Measurements from ENCODE around the gene SLC6A19. TPM values are rescaled to one million over a fixed set of nuclear protein-coding genes. Genes with fewer than 3 reads are reported as not detected.

Gene SLC6A19
- total and polyA plus RNA-seq, 2 donors (not counting 1 experiment from before 2014, with no cell fraction given): not detected

DNA sequence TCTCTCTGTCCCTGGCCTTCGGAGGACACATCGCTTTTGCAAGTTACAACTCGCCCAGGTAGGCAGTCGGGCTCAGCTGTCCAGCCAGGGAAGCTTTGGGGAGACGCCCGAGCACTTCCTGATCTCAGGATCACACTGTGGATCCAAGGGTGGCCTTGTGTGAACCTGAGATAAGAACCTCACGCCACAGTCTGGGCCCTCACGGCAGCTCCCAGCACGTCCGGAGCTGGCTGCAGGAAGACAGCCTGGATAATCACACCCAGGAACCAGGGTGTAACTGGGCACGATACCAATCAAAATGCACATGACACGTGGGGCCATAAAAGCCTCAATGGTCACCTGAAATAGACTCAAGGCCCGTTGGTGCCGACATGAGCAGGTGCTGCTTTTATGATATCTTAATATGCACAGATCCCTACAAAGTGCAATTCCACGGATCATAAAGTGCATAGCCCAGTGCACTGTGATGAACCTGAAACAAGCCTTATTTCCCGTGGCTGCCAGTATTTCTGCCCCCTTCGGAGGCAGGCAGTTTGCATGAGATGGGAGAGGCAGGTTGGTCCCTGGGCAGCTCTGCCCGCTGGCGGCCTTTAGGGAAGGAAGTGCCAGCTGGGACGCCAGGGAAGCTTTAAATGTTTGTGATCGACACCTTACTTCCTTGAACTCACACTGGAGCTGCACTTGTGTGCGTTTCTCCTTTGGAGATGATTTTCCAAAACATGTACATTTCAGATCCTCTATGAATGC, 38.3 kb downstream of the SLC6A19 start:
- H3K9me3 ChIP-seq (ENCODE audit: control extremely low read depth in 1 of 3, control insufficient read depth in 2 of 3, insufficient read depth in 1 of 3, low read length in 2 of 3): peaks cover 0 to 26% (median 16%) of the 10 kb centered on the region in 3 donors
- no peak overlapping the region for H3K9ac ChIP-seq (ENCODE audit: low read length)
- no peak overlapping the region for H2AFZ ChIP-seq (ENCODE audit: insufficient read depth, low read depth, low read length, poor library complexity, severe bottlenecking)
- Mint-ChIP-seq H3K4me3 (no peak overlapping the region), H3K27ac (no peak overlapping the region), H3K4me1 (no peaks in the 10 kb centered on the region), H3K27me3 (no peaks in the 10 kb centered on the region), H3K9me3 (ENCODE audit: insufficient read depth) (peaks cover 9% of the 10 kb centered on the region)
- no peaks in the 10 kb centered on the region for H3K36me3 ChIP-seq (replicated peaks in 1 of 2; ENCODE audit: control extremely low read depth in 1 of 2, control insufficient read depth in 1 of 2, extremely low read depth in 1 of 2, insufficient read depth in 2 of 2, low read length in 1 of 2)
- CTCF ChIA-PET: no interaction called here
- TF ChIP-seq EZH2 (IDR thresholded peaks at IDR 0.05; ENCODE audit: borderline replicate concordance, insufficient read depth, low read depth, low read length, poor library complexity, severe bottlenecking): no peak
- TF ChIP-seq, protein P1, sequence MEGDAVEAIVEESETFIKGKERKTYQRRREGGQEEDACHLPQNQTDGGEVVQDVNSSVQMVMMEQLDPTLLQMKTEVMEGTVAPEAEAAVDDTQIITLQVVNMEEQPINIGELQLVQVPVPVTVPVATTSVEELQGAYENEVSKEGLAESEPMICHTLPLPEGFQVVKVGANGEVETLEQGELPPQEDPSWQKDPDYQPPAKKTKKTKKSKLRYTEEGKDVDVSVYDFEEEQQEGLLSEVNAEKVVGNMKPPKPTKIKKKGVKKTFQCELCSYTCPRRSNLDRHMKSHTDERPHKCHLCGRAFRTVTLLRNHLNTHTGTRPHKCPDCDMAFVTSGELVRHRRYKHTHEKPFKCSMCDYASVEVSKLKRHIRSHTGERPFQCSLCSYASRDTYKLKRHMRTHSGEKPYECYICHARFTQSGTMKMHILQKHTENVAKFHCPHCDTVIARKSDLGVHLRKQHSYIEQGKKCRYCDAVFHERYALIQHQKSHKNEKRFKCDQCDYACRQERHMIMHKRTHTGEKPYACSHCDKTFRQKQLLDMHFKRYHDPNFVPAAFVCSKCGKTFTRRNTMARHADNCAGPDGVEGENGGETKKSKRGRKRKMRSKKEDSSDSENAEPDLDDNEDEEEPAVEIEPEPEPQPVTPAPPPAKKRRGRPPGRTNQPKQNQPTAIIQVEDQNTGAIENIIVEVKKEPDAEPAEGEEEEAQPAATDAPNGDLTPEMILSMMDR (IDR thresholded peaks at IDR 0.05): no peak
- POLR2A ChIA-PET: no interaction called here
- no peaks in the 10 kb centered on the region for H3K4me1 ChIP-seq (ENCODE audit: control insufficient read depth in 2 of 2, insufficient read depth in 2 of 2, low read length in 2 of 2)
- H4K20me1 ChIP-seq (ENCODE audit: control insufficient read depth, insufficient read depth, low read length, poor library complexity, severe bottlenecking): no peaks in the 10 kb centered on the region
- no peak overlapping the region for H3K4me2 ChIP-seq (replicated peaks; ENCODE audit: low read depth, low read length, poor library complexity, severe bottlenecking)
- H3K79me2 ChIP-seq (ENCODE audit: control insufficient read depth, insufficient read depth, low read length): no peaks in the 10 kb centered on the region
- 78% methylated on average over 19 of the region's 22 CpGs for WGBS (ENCODE audit: insufficient coverage)
- no peak for DNase-seq
- intact Hi-C loops (cut with micrococcal nuclease): no loop called here
- no peak overlapping the region for H3K27ac ChIP-seq (ENCODE audit: low read length in 2 of 2)
- H3K27me3 ChIP-seq (replicated peaks in 1 of 4; ENCODE audit: control extremely low read depth in 1 of 4, control insufficient read depth in 3 of 4, insufficient read depth in 4 of 4, low read length in 3 of 4): no peaks in the 10 kb centered on the region
- no peak for ATAC-seq (ENCODE audit: low read depth)
- H3K4me3 ChIP-seq (ENCODE audit: control extremely low read depth in 1 of 5, extremely low read depth in 1 of 5, insufficient read depth in 1 of 5, low read depth in 2 of 5, low read length in 4 of 5): no peak overlapping the region

DNA sequence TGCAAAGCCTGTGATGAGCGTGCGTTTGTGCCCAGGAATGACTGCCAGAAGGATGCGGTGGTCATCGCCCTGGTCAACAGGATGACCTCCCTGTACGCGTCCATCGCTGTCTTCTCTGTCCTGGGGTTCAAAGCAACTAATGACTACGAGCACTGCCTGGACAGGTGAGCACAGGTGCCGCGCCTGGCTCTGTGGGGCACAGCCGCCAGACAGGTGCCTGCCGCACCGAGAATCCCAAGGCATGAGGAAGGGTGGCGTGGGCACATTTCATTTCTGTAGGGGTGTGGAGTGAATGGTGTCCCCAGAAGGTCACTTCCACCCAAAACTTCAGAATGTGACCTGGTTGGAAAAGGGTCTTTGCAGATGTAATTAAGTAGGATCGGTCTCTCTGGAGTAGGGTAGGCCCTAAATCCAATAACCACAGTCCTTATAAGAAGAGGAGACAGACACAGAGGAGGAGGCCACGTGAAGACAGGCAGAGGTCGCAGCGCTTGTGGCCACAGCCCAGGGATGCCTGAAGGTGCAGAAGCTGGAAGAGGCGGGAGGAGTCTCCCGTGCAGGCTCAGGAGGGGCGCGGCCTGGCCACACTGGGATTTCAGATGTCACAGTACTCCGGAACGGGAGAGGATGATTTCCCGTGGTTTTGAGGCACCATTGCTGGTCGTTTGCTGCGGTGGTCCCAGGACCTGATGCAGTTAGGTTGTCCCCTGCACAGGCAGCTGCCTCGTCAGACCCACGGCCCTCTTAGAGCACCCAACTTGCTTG, 39.3 kb downstream of the SLC6A19 start:
- Histone ChIP-seq H3K9ac (ENCODE audit: low read length) (no peak overlapping the region), H3K36me3 (replicated peaks in 1 of 2; ENCODE audit: control extremely low read depth in 1 of 2, control insufficient read depth in 1 of 2, extremely low read depth in 1 of 2, insufficient read depth in 2 of 2, low read length in 1 of 2) (no peaks in the 10 kb centered on the region), H3K4me2 (replicated peaks; ENCODE audit: low read depth, low read length, poor library complexity, severe bottlenecking) (no peak overlapping the region), H3K4me3 (ENCODE audit: control extremely low read depth in 1 of 5, extremely low read depth in 1 of 5, insufficient read depth in 1 of 5, low read depth in 2 of 5, low read length in 4 of 5) (no peak overlapping the region), H4K20me1 (ENCODE audit: control insufficient read depth, insufficient read depth, low read length, poor library complexity, severe bottlenecking) (no peaks in the 10 kb centered on the region), H2AFZ (ENCODE audit: insufficient read depth, low read depth, low read length, poor library complexity, severe bottlenecking) (no peak overlapping the region), H3K27ac (ENCODE audit: low read length in 2 of 2) (no peak overlapping the region), H3K79me2 (ENCODE audit: control insufficient read depth, insufficient read depth, low read length) (no peaks in the 10 kb centered on the region), H3K9me3 (ENCODE audit: control extremely low read depth in 1 of 3, control insufficient read depth in 2 of 3, insufficient read depth in 1 of 3, low read length in 2 of 3) (peaks cover 0 to 16% (median 9%) of the 10 kb centered on the region in 3 donors), H3K4me1 (ENCODE audit: control insufficient read depth in 2 of 2, insufficient read depth in 2 of 2, low read length in 2 of 2) (no peaks in the 10 kb centered on the region), H3K27me3 (replicated peaks in 1 of 4; ENCODE audit: control extremely low read depth in 1 of 4, control insufficient read depth in 3 of 4, insufficient read depth in 4 of 4, low read length in 3 of 4) (peaks cover 0 to 6% (median 1%) of the 10 kb centered on the region in 4 experiments)
- Mint-ChIP-seq H3K4me1 (no peaks in the 10 kb centered on the region), H3K27ac (no peak overlapping the region), H3K4me3 (no peak overlapping the region), H3K9me3 (ENCODE audit: insufficient read depth) (peaks cover 7% of the 10 kb centered on the region), H3K27me3 (no peaks in the 10 kb centered on the region)
- ChIA-PET CTCF (no interaction called here), POLR2A (no interaction called here)
- DNase-seq (no peak), ATAC-seq (ENCODE audit: low read depth) (no peak)
- TF ChIP-seq, protein P1 (IDR thresholded peaks at IDR 0.05): no peak
- TF ChIP-seq EZH2 (IDR thresholded peaks at IDR 0.05; ENCODE audit: borderline replicate concordance, insufficient read depth, low read depth, low read length, poor library complexity, severe bottlenecking): no peak
- intact Hi-C loops (cut with micrococcal nuclease): no loop called here
- WGBS (ENCODE audit: insufficient coverage): 94% methylated on average over 28 of the region's 29 CpGs

All from B cell (primary cell).